Gastroesophageal sphincter (tissue), 4 donors: Measurements from ENCODE around the gene SH3RF1. TPM values are rescaled to one million over a fixed set of nuclear protein-coding genes. Genes with fewer than 3 reads are reported as not detected.

Experiments
- ATAC-seq: fragments of 150-250 bp; one replicate; pipeline ENCODE4 v1.9.1; 2016; ENCODE audit warnings: mild to moderate bottlenecking, moderate library complexity
- H3K27ac ChIP-seq, 4 donors: fragments of 200-600 bp; sonication (generic) in 3 of 4; 1 replicate in 3 of 4; 2 replicates in 1 of 4; pipeline ENCODE4 v1.5.1; 2016 to 2019
- H3K27me3 ChIP-seq: fragments of 200-600 bp; sonication (generic); one replicate; pipeline ENCODE4 v1.5.1; 2019
- H3K36me3 ChIP-seq, 2 donors: fragments of 200-600 bp; sonication (generic); one replicate each; pipeline ENCODE4 v1.5.1; 2019; ENCODE audit warnings: control low read depth in 1 of 2
- H3K4me1 ChIP-seq, 3 donors: fragments of 200-600 bp; sonication (generic); 1 replicate in 2 of 3; 2 replicates in 1 of 3; pipeline ENCODE4 v1.5.1; 2016 to 2019; ENCODE audit warnings: control low read depth in 2 of 3
- H3K4me3 ChIP-seq, 2 donors: fragments of 200-600 bp; sonication (generic); one replicate each; pipeline ENCODE4 v1.5.1; 2019; ENCODE audit warnings: mild to moderate bottlenecking in 1 of 2, moderate library complexity in 1 of 2
- H3K9me3 ChIP-seq, 3 donors: fragments of 200-600 bp; sonication (generic); one replicate each; pipeline ENCODE4 v1.5.1; 2017 to 2019; ENCODE audit warnings: control low read depth in 2 of 3
- EP300 ChIP-seq: sonication (generic); formaldehyde crosslinking; IDR thresholded peaks from one replicate; pipeline ENCODE4 v1.6.1; 2017; ENCODE audit warnings: antibody characterized with exemption, mild to moderate bottlenecking
- POLR2A ChIP-seq, 2 donors: fragments of 450-650 bp; IDR thresholded peaks; one replicate each; pipeline ENCODE4 v1.6.1; 2017; ENCODE audit warnings: antibody characterized with exemption in 2 of 2, mild to moderate bottlenecking in 2 of 2, moderate library complexity in 1 of 2
- POLR2AphosphoS5 ChIP-seq: sonication (generic); formaldehyde crosslinking; IDR thresholded peaks from one replicate; pipeline ENCODE4 v1.6.1; 2017; ENCODE audit warnings: antibody characterized with exemption
- WGBS, 2 donors: methylation state at CpG; one replicate each; pipeline ENCODE4 v1.1.5; 2018; ENCODE audit warnings: low coverage in 1 of 2; 5-methylcytosine and 5-hydroxymethylcytosine counted together
- total RNA-seq, 4 donors: library from RNA; depleted of rRNA; stranded (reverse); fragments of >200 nt; gene quantifications; one replicate each; pipeline ENCODE4 v1.1.0, GENCODE V29; 2016
- TF ChIP-seq, protein P1 (sequence below), 4 experiments: fragments of 200-600 bp in 2 of 4; fragments of 450-650 bp in 2 of 4; sonication (generic) in 1 of 4; IDR thresholded peaks; one replicate each; pipeline ENCODE4 v1.5.1; 2017 to 2019; ENCODE audit warnings: antibody characterized with exemption in 4 of 4, mild to moderate bottlenecking in 2 of 4, moderate library complexity in 2 of 4

SH3RF1 gene
- total RNA-seq, 4 donors from 2014 or later, result 9.2 to 17.6 (median 13.3) TPM

DNA sequence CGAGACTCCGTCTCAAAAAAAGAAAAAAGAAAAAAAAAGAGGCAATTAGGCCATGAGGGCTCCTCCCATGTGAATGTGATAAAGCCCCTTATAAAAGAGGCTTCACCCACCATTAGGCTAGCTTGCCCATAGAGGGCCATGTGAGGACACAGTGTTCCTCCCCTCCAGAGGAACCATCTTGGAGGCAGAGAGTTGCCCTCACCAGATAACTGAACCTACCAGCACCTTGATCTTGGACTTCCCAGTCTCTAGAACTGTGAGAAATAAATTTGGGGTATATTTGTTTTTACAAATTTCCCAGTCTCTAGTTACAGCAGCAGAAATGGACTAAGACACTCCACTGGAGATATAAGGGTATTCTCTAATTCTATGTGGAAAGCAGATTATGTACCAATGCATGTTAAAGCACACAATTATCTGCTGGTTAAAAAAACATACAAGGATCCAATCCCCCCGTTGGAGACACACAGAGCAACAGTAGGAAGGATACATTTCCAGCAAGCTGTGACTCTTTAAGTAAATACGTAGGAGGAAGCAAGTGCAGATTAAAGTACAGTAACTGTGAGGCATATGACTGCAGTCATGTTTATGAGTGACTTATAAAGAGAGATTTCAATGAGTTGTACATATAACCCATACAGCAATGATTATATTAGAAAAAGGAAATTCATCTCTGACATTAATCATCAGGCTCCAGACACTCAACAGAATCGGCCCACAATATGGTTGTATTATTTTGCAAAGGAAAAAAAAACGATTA is 21.4 kb downstream of the SH3RF1 start:
- Histone ChIP-seq H3K36me3 (no peaks in the 10 kb centered on the region), H3K4me1 (peaks cover 2 to 43% (median 4%) of the 10 kb centered on the region in 3 donors), H3K27me3 (no peaks in the 10 kb centered on the region), H3K4me3 (no peak overlapping the region), H3K9me3 (no peaks in the 10 kb centered on the region), H3K27ac (no peak overlapping the region)
- ATAC-seq, result no peak
- TF ChIP-seq POLR2AphosphoS5 (no peak), EP300 (no peak), POLR2A (IDR thresholded peaks at IDR 0.05) (no peak)
- TF ChIP-seq, protein P1, sequence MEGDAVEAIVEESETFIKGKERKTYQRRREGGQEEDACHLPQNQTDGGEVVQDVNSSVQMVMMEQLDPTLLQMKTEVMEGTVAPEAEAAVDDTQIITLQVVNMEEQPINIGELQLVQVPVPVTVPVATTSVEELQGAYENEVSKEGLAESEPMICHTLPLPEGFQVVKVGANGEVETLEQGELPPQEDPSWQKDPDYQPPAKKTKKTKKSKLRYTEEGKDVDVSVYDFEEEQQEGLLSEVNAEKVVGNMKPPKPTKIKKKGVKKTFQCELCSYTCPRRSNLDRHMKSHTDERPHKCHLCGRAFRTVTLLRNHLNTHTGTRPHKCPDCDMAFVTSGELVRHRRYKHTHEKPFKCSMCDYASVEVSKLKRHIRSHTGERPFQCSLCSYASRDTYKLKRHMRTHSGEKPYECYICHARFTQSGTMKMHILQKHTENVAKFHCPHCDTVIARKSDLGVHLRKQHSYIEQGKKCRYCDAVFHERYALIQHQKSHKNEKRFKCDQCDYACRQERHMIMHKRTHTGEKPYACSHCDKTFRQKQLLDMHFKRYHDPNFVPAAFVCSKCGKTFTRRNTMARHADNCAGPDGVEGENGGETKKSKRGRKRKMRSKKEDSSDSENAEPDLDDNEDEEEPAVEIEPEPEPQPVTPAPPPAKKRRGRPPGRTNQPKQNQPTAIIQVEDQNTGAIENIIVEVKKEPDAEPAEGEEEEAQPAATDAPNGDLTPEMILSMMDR (IDR thresholded peaks at IDR 0.05), result no peak
- 34 to 59% methylated on average over 4 to 5 of the region's 6 CpGs for WGBS, 2 donors

DNA sequence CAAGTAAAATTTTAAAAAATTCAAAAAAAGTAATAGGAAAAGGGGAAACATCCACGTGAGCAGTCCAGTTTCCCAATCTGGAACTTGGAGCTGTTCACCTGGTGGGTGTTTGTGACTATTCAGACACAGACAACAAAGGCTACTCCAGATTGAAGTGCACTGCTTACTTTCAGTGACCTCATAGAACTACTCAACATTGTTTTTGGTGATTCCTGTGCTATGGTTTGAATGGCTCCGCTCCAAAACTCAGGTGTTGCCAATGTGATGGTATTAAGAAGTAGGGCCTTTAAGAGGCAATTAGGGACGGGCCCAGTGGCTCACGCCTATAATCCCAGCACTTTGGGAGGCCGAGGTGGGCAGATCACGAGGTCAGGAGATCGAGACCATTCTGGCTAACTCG is 22.1 kb downstream of the SH3RF1 start:
- WGBS, 2 donors, result 97 to 100% methylated on average over 2 to 7 of the region's 8 CpGs
- H3K4me1 ChIP-seq, result peaks cover 6 to 42% (median 8%) of the 10 kb centered on the region in 3 donors
- H3K4me3 ChIP-seq, result no peak overlapping the region
- no peaks in the 10 kb centered on the region for H3K27me3 ChIP-seq
- no peaks in the 10 kb centered on the region for H3K9me3 ChIP-seq
- no peak for ATAC-seq
- no peaks in the 10 kb centered on the region for H3K36me3 ChIP-seq
- H3K27ac ChIP-seq, result no peak overlapping the region
- no peak for TF ChIP-seq POLR2A (IDR thresholded peaks at IDR 0.05)
- no peak for TF ChIP-seq POLR2AphosphoS5
- no peak for TF ChIP-seq EP300
- TF ChIP-seq, protein P1 (IDR thresholded peaks at IDR 0.05), result no peak

DNA sequence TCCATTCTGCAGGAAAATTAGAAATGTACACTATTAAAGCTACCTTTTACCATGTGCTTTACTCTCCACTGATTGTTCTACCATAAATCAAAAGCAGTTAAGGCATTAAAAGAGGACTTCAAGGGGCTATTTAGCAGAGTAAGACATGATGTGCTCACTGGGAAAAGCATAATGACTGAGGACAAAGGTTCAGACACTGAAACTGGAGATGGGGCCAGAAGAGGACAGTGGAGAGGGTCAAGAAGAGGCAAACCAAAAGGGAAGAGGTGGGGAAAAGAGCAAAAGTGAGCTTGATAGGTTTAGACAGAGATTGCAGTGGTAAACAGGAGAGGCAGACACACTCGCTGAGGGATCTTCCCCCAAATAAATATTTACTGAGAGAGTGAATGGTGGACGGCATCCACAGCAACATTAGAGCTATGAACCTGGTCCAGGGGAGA is 23.8 kb downstream of the SH3RF1 start:
- H3K4me3 ChIP-seq, result no peak overlapping the region
- TF ChIP-seq POLR2A (IDR thresholded peaks at IDR 0.05) (no peak), EP300 (no peak), POLR2AphosphoS5 (no peak)
- TF ChIP-seq, protein P1 (IDR thresholded peaks at IDR 0.05), result no peak
- no peaks in the 10 kb centered on the region for H3K9me3 ChIP-seq
- H3K27ac ChIP-seq, result no peak overlapping the region
- WGBS, 2 donors, result 69 to 79% methylated on average over 2 of the region's 2 CpGs
- H3K36me3 ChIP-seq, result no peaks in the 10 kb centered on the region
- ATAC-seq, result no peak
- no peaks in the 10 kb centered on the region for H3K27me3 ChIP-seq
- H3K4me1 ChIP-seq, result peaks cover 4 to 29% (median 5%) of the 10 kb centered on the region in 3 donors

DNA sequence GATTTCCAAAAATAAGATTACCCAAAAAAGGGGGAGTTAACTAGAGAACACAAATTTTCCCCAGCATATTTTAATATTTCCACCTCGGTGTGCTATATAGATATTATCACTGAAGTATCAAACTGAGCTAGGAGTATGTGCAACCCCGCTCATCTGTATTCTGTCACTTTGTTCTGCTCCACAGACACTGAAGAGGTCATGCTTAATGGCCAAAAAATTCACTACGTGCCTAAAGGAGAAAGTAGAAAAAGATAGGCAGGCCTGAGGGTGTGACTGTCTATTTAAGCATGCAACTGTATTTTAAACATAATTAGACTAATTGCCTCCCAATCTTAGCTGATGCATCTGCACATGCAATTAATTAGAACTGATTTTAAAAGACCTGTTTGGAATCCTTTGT is 24.5 kb downstream of the SH3RF1 start:
- no peaks in the 10 kb centered on the region for H3K27me3 ChIP-seq
- 78 to 92% methylated on average over 3 of the region's 3 CpGs for WGBS, 2 donors
- no peaks in the 10 kb centered on the region for H3K9me3 ChIP-seq
- no peak for ATAC-seq
- no peak overlapping the region for H3K27ac ChIP-seq
- H3K36me3 ChIP-seq, result no peaks in the 10 kb centered on the region
- H3K4me3 ChIP-seq, result no peak overlapping the region
- peaks cover 4 to 27% (median 5%) of the 10 kb centered on the region in 3 donors for H3K4me1 ChIP-seq
- no peak for TF ChIP-seq POLR2AphosphoS5
- TF ChIP-seq, protein P1 (IDR thresholded peaks at IDR 0.05), result no peak
- TF ChIP-seq EP300, result no peak
- no peak for TF ChIP-seq POLR2A (IDR thresholded peaks at IDR 0.05)

DNA sequence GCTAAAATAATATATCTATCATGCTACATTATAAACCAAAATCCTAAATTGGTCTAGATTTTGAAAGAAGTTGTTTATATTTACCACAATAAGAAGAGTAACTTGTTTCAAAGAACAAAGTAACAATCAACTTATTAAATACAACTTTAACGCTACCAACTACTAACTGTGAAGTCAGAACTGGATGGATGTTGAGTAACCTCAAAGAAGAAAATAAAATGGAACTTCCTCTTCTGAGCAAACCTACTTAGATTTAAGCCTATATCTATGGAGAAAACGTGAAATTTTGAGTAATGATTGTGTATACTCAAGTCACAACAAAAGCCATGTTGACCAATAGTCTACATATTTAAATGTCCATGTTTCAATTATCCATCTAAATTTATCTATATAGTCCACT is 25.7 kb downstream of the SH3RF1 start:
- WGBS, 2 donors, result 88% methylated on average over 2 of the region's 2 CpGs
- Histone ChIP-seq H3K36me3 (no peaks in the 10 kb centered on the region), H3K27ac (no peak overlapping the region), H3K4me1 (peaks cover 4 to 20% (median 5%) of the 10 kb centered on the region in 3 donors), H3K27me3 (no peaks in the 10 kb centered on the region), H3K9me3 (no peaks in the 10 kb centered on the region), H3K4me3 (no peak overlapping the region)
- TF ChIP-seq, protein P1 (IDR thresholded peaks at IDR 0.05), result no peak
- TF ChIP-seq POLR2AphosphoS5, result no peak
- TF ChIP-seq POLR2A (IDR thresholded peaks at IDR 0.05), result no peak
- no peak for TF ChIP-seq EP300
- no peak for ATAC-seq
